ENCODE results near the gene CMKLR1.

GRCh38 chr12:108306506-108306905 is 32.6 kb downstream of the CMKLR1 start:
- TF ChIP-seq CTCF (conservative IDR thresholded peaks at IDR 0.05; ENCODE audit: low read depth, low read length) (no peak), EZH2 (IDR thresholded peaks at IDR 0.05; ENCODE audit: borderline replicate concordance, low read depth, low read length, poor library complexity, severe bottlenecking) (no peak)

All from A673 (cell line).